Activated T-cell treated with anti-CD3 and anti-CD28 coated beads, Interleukin-2, amount 50 U/mL, for 72 hours (primary cell): Measurements from ENCODE around the gene CFAP97. TPM values are rescaled to one million over a fixed set of nuclear protein-coding genes. Genes with fewer than 3 reads are reported as not detected.
A peak's percentile ranks its signal among the peaks of the same experiment; 100 is the strongest.
"Not testable (repeated sequence)": the region's sequence is repeated elsewhere in the genome, so short reads cannot be mapped to it uniquely, and the experiment has no call there.

Experiments used
- ATAC-seq, 2 donors: fragments of 150-1000 bp; cut with Tn5 transposase; replicated peaks in 1 of 2; 2 replicates each; pipeline ENCODE4 v1.10.0; 2021; ENCODE audit warnings: moderate library complexity in 2 of 2, mild to moderate bottlenecking in 1 of 2
- DNase-seq, 2 donors: peaks; one replicate each; pipeline ENCODE4 v3.0.0; 2021 to 2022; ENCODE audit warnings: mixed read lengths in 1 of 2
- H3K27ac Mint-ChIP-seq: one replicate; pipeline ENCODE4 v1.8.0; 2022; ENCODE audit warnings: mild to moderate bottlenecking, moderate library complexity, mixed read lengths
- H3K27me3 Mint-ChIP-seq: one replicate; pipeline ENCODE4 v1.8.0; 2022; ENCODE audit warnings: low read depth, mixed read lengths
- H3K36me3 Mint-ChIP-seq, 2 donors: one replicate each; pipeline ENCODE4 v1.8.0; 2022; ENCODE audit warnings: mixed read lengths in 2 of 2, mild to moderate bottlenecking in 1 of 2; ENCODE audit not compliant: insufficient read depth in 2 of 2
- H3K4me1 Mint-ChIP-seq: one replicate; pipeline ENCODE4 v1.8.0; 2022; ENCODE audit warnings: low read depth, mixed read lengths
- H3K4me3 Mint-ChIP-seq, 2 donors: one replicate each; pipeline ENCODE4 v1.8.0; 2022; ENCODE audit warnings: mild to moderate bottlenecking in 2 of 2, mixed read lengths in 2 of 2, moderate library complexity in 2 of 2
- H3K9me3 Mint-ChIP-seq, 2 donors: one replicate each; pipeline ENCODE4 v1.8.0; 2022; ENCODE audit warnings: mixed read lengths in 2 of 2
- total RNA-seq, 2 donors: library from RNA; stranded (reverse); gene quantifications; one replicate each; pipeline ENCODE4 v1.2.3, GENCODE V29; 2022

The CFAP97 gene
- total RNA-seq, 2 donors from 2014 or later = 47.3 to 51.8 TPM

- H3K9me3 Mint-ChIP-seq = no peaks in the 10 kb centered on the region
- H3K36me3 Mint-ChIP-seq = no peaks in the 10 kb centered on the region
- H3K27ac Mint-ChIP-seq = no peak overlapping the region
- DNase-seq = no peak
- H3K27me3 Mint-ChIP-seq = peaks cover 40% of the 10 kb centered on the region
- ATAC-seq = no peak
- H3K4me3 Mint-ChIP-seq = no peak overlapping the region
- peaks cover 13% of the 10 kb centered on the region for H3K4me1 Mint-ChIP-seq
These were observed 64.1 kb downstream of the CFAP97 start for GRCh38 chr4:185139736-185140135.

GRCh38 chr4:185138161-185138560 is 65.6 kb downstream of the CFAP97 start:
- DNase-seq (no peak), ATAC-seq (no peak)
- Mint-ChIP-seq H3K27me3 (peaks cover 36% of the 10 kb centered on the region), H3K4me1 (peaks cover 5% of the 10 kb centered on the region), H3K9me3 (no peaks in the 10 kb centered on the region), H3K36me3 (no peaks in the 10 kb centered on the region), H3K27ac (no peak overlapping the region), H3K4me3 (no peak overlapping the region)

- H3K27ac Mint-ChIP-seq = no peak overlapping the region
- no peak overlapping the region for H3K4me3 Mint-ChIP-seq
- peaks cover 33% of the 10 kb centered on the region for H3K27me3 Mint-ChIP-seq
- H3K36me3 Mint-ChIP-seq = no peaks in the 10 kb centered on the region
- H3K4me1 Mint-ChIP-seq = peaks cover 2% of the 10 kb centered on the region
- no peaks in the 10 kb centered on the region for H3K9me3 Mint-ChIP-seq
- ATAC-seq (no peak), DNase-seq (no peak)
These were observed 66.4 kb downstream of the CFAP97 start for GRCh38 chr4:185137233-185137925.

- peak; percentile 70 to 73 for ATAC-seq
- H3K9me3 Mint-ChIP-seq = no peaks in the 10 kb centered on the region
- H3K27ac Mint-ChIP-seq = no peak overlapping the region
- no peak overlapping the region for H3K4me3 Mint-ChIP-seq
- DNase-seq = no peak
- peaks cover 39% of the 10 kb centered on the region for H3K27me3 Mint-ChIP-seq
- no peaks in the 10 kb centered on the region for H3K36me3 Mint-ChIP-seq
- H3K4me1 Mint-ChIP-seq = no peaks in the 10 kb centered on the region
These were observed 69.4 kb downstream of the CFAP97 start for GRCh38 chr4:185134307-185134869.

- DNase-seq (peak; percentile 29 to 31), ATAC-seq (peak; percentile 76)
- peak overlapping the region; percentile 70 to 81 for H3K4me3 Mint-ChIP-seq
- H3K4me1 Mint-ChIP-seq = peaks cover 5% of the 10 kb centered on the region
- H3K27me3 Mint-ChIP-seq = peaks cover 48% of the 10 kb centered on the region
- peaks cover 0 to 2% of the 10 kb centered on the region in 2 donors for H3K36me3 Mint-ChIP-seq
- H3K27ac Mint-ChIP-seq = no peak overlapping the region
- H3K9me3 Mint-ChIP-seq = no peaks in the 10 kb centered on the region
These were observed 75.3 kb downstream of the CFAP97 start for GRCh38 chr4:185128272-185129119.

- Mint-ChIP-seq H3K9me3 (no peaks in the 10 kb centered on the region), H3K36me3 (peaks cover 0 to 2% of the 10 kb centered on the region in 2 donors), H3K27me3 (peaks cover 60% of the 10 kb centered on the region), H3K4me3 (peak overlapping the region; percentile 70 to 81), H3K27ac (no peak overlapping the region), H3K4me1 (peaks cover 10% of the 10 kb centered on the region)
- peak; percentile 46 to 48 for ATAC-seq
- no peak for DNase-seq
These were observed 76.5 kb downstream of the CFAP97 start for GRCh38 chr4:185127021-185127925.

- H3K4me1 Mint-ChIP-seq = peaks cover 8% of the 10 kb centered on the region
These were observed 79.8 kb downstream of the CFAP97 start for GRCh38 chr4:185124006-185124405.

GRCh38 chr4:185122681-185123345 is 81.0 kb downstream of the CFAP97 start:
- peaks cover 5% of the 10 kb centered on the region for H3K4me1 Mint-ChIP-seq
- H3K27ac Mint-ChIP-seq = no peak overlapping the region
- ATAC-seq (no peak), DNase-seq (no peak)
- H3K9me3 Mint-ChIP-seq = no peaks in the 10 kb centered on the region
- H3K4me3 Mint-ChIP-seq = no peak overlapping the region
- H3K36me3 Mint-ChIP-seq = peaks cover 0 to 2% of the 10 kb centered on the region in 2 donors
- peaks cover 40% of the 10 kb centered on the region for H3K27me3 Mint-ChIP-seq

More at GRCh38 chr4:185124006-185124405, 79.8 kb downstream of the CFAP97 start:
- ATAC-seq = no peak
- Mint-ChIP-seq H3K4me3 (no peak overlapping the region), H3K27me3 (peaks cover 42% of the 10 kb centered on the region), H3K27ac (no peak overlapping the region), H3K9me3 (no peaks in the 10 kb centered on the region), H3K36me3 (peaks cover 0 to 2% of the 10 kb centered on the region in 2 donors)
- no peak for DNase-seq

GRCh38 chr4:185120631-185120946 is 83.2 kb downstream of the CFAP97 start:
- no peak for ATAC-seq
- DNase-seq = no peak
- Mint-ChIP-seq H3K9me3 (no peaks in the 10 kb centered on the region), H3K4me1 (peaks cover 5% of the 10 kb centered on the region), H3K36me3 (no peaks in the 10 kb centered on the region), H3K27me3 (peaks cover 32% of the 10 kb centered on the region), H3K4me3 (no peak overlapping the region), H3K27ac (no peak overlapping the region)

GRCh38 chr4:185119927-185120630 is 83.7 kb downstream of the CFAP97 start:
- H3K4me1 Mint-ChIP-seq = peaks cover 5% of the 10 kb centered on the region
- H3K4me3 Mint-ChIP-seq = no peak overlapping the region
- H3K36me3 Mint-ChIP-seq = no peaks in the 10 kb centered on the region
- no peaks in the 10 kb centered on the region for H3K9me3 Mint-ChIP-seq
- peaks cover 28% of the 10 kb centered on the region for H3K27me3 Mint-ChIP-seq
- DNase-seq = no peak
- no peak for ATAC-seq
- no peak overlapping the region for H3K27ac Mint-ChIP-seq

- H3K27me3 Mint-ChIP-seq = peaks cover 22% of the 10 kb centered on the region
These were observed 84.3 kb downstream of the CFAP97 start for GRCh38 chr4:185119467-185119866.

GRCh38 chr4:185118876-185119275 is 84.9 kb downstream of the CFAP97 start:
- Mint-ChIP-seq H3K27me3 (peaks cover 24% of the 10 kb centered on the region), H3K36me3 (no peaks in the 10 kb centered on the region), H3K9me3 (no peaks in the 10 kb centered on the region), H3K27ac (no peak overlapping the region), H3K4me3 (no peak overlapping the region), H3K4me1 (peaks cover 5% of the 10 kb centered on the region)
- ATAC-seq = no peak
- no peak for DNase-seq

More at GRCh38 chr4:185119467-185119866, 84.3 kb downstream of the CFAP97 start:
- not testable (repeated sequence) for H3K36me3 Mint-ChIP-seq, H3K9me3 Mint-ChIP-seq, ATAC-seq, H3K4me1 Mint-ChIP-seq, H3K27ac Mint-ChIP-seq, DNase-seq, H3K4me3 Mint-ChIP-seq
